Ramos (cell line): ENCODE results near the gene HSD17B8.

Source experiments
- in situ Hi-C: fragments of 300-500 bp; cut with MboI; formaldehyde crosslinking; loops from one replicate; pipeline ENCODE4 v1.14.3; 2022; ENCODE audit warnings: low sequenced_read_pairs; ENCODE audit not compliant: unreplicated experiment

The HSD17B8 gene

GRCh38 chr6:33204415-33205190 is at the start of gene HSD17B8:
HSD17B8 (plus strand) TSS chr6:33204655; CDS start chr6:33204669, 14 bp downstream.
- in situ Hi-C loops = no loop called here

- in situ Hi-C loops = no loop called here
These were observed 47.9 kb upstream of the HSD17B8 start for GRCh38 chr6:33156561-33156960.

GRCh38 chr6:33156964-33157363 is 47.5 kb upstream of the HSD17B8 start:
- in situ Hi-C loops = no loop called here

GRCh38 chr6:33160096-33160495 is 44.4 kb upstream of the HSD17B8 start:
- in situ Hi-C loops = no loop called here

- in situ Hi-C loops = no loop called here
These were observed 43.6 kb upstream of the HSD17B8 start for GRCh38 chr6:33160728-33161344.

GRCh38 chr6:33161354-33162331 is 42.8 kb upstream of the HSD17B8 start:
- in situ Hi-C loops = no loop called here

GRCh38 chr6:33163540-33163939 is 40.9 kb upstream of the HSD17B8 start:
- in situ Hi-C loops = no loop called here

GRCh38 chr6:33164176-33164575 is 40.3 kb upstream of the HSD17B8 start:
- in situ Hi-C loops = no loop called here

- in situ Hi-C loops = no loop called here
These were observed 39.6 kb upstream of the HSD17B8 start for GRCh38 chr6:33164665-33165373.

GRCh38 chr6:33165581-33166258 is 38.7 kb upstream of the HSD17B8 start:
- in situ Hi-C loops = no loop called here

- in situ Hi-C loops = no loop called here
These were observed 38.1 kb upstream of the HSD17B8 start for GRCh38 chr6:33166363-33166762.

- in situ Hi-C loops = no loop called here
These were observed 37.6 kb upstream of the HSD17B8 start for GRCh38 chr6:33166811-33167210.

- in situ Hi-C loops = no loop called here
These were observed 36.8 kb upstream of the HSD17B8 start for GRCh38 chr6:33167374-33168283.

- in situ Hi-C loops = no loop called here
These were observed 36.2 kb upstream of the HSD17B8 start for GRCh38 chr6:33168284-33168601.

- in situ Hi-C loops = no loop called here
These were observed 35.8 kb upstream of the HSD17B8 start for GRCh38 chr6:33168639-33169038.

GRCh38 chr6:33169291-33170175 is 34.9 kb upstream of the HSD17B8 start:
- in situ Hi-C loops = no loop called here

- in situ Hi-C loops = no loop called here
These were observed 34.1 kb upstream of the HSD17B8 start for GRCh38 chr6:33170176-33171015.
